Measurements from ENCODE around the gene MYL4. TPM values are rescaled to one million over a fixed set of nuclear protein-coding genes. Genes with fewer than 3 reads are reported as not detected.
"Not testable (repeated sequence)": the region's sequence is repeated elsewhere in the genome, so short reads cannot be mapped to it uniquely, and the experiment has no call there.

Gene MYL4
- total RNA-seq, 1 experiment from 2014 or later = 0.10 TPM

- no peak for DNase-seq (ENCODE audit: low spot score)
Observed at GRCh38 chr17:47243737-47244598, 34.8 kb downstream of the MYL4 start.

GRCh38 chr17:47244697-47245096 lies 35.5 kb downstream of the MYL4 start:
- no peak for DNase-seq (ENCODE audit: low spot score)

GRCh38 chr17:47246120-47246519 lies 37.0 kb downstream of the MYL4 start:
- DNase-seq (ENCODE audit: low spot score) = no peak

- no peak for DNase-seq (ENCODE audit: low spot score)
Observed at GRCh38 chr17:47250855-47251254, 41.7 kb downstream of the MYL4 start.

GRCh38 chr17:47251421-47251940 lies 42.3 kb downstream of the MYL4 start:
- DNase-seq (ENCODE audit: low spot score) = no peak

- DNase-seq (ENCODE audit: low spot score) = no peak
Observed at GRCh38 chr17:47252209-47252608, 43.1 kb downstream of the MYL4 start.

- DNase-seq (ENCODE audit: low spot score) = no peak
Observed at GRCh38 chr17:47252766-47253512, 43.8 kb downstream of the MYL4 start.

- DNase-seq (ENCODE audit: low spot score) = peak; percentile 70
Observed at GRCh38 chr17:47253541-47254402, 44.6 kb downstream of the MYL4 start, which contains the start of gene ITGB3. Gene ITGB3 (plus strand): TSS chr17:47253827. CDS start chr17:47253862, 35 bp downstream.

GRCh38 chr17:47254403-47254943 lies 45.3 kb downstream of the MYL4 start:
- no peak for DNase-seq (ENCODE audit: low spot score)

GRCh38 chr17:47257651-47258339 lies 48.6 kb downstream of the MYL4 start:
- peak; percentile 90 for DNase-seq (ENCODE audit: low spot score)

- DNase-seq (ENCODE audit: low spot score) = no peak
Observed at GRCh38 chr17:47262586-47262985, 53.4 kb downstream of the MYL4 start.

GRCh38 chr17:47264166-47264565 lies 55.0 kb downstream of the MYL4 start:
- no peak for DNase-seq (ENCODE audit: low spot score)

- DNase-seq (ENCODE audit: low spot score) = no peak
Observed at GRCh38 chr17:47265983-47266541, 56.9 kb downstream of the MYL4 start.

GRCh38 chr17:47266782-47267181 lies 57.6 kb downstream of the MYL4 start:
- no peak for DNase-seq (ENCODE audit: low spot score)

- peak; percentile 68 for DNase-seq (ENCODE audit: low spot score)
Observed at GRCh38 chr17:47267354-47267828, 58.2 kb downstream of the MYL4 start.

- DNase-seq (ENCODE audit: low spot score) = not testable (repeated sequence)
Observed at GRCh38 chr17:47268964-47269363, 59.8 kb downstream of the MYL4 start.

- DNase-seq (ENCODE audit: low spot score) = not testable (repeated sequence)
Observed at GRCh38 chr17:47269561-47270280, 60.6 kb downstream of the MYL4 start.

- no peak for DNase-seq (ENCODE audit: low spot score)
Observed at GRCh38 chr17:47270946-47271705, 62.0 kb downstream of the MYL4 start.

- DNase-seq (ENCODE audit: low spot score) = no peak
Observed at GRCh38 chr17:47272491-47272890, 63.3 kb downstream of the MYL4 start.

All from H4 (cell line).